GM12892 (cell line): Measurements from ENCODE around the gene NFATC1.

Experiments
- POLR2A ChIP-seq: IDR thresholded peaks from 2 replicates; pipeline ENCODE4 v1.6.1; 2011; ENCODE audit warnings: low read depth, low read length, control low read depth
- POLR2AphosphoS5 ChIP-seq: IDR thresholded peaks from 2 replicates; pipeline ENCODE4 v1.6.1; 2011; ENCODE audit warnings: low read depth, low read length, control low read depth
- TAF1 ChIP-seq: IDR thresholded peaks from 2 replicates; pipeline ENCODE4 v1.6.1; 2011; ENCODE audit warnings: low read depth, mild to moderate bottlenecking, control low read depth, low read length, borderline replicate concordance

GRCh38 chr18:79402209-79402576 lies 6.5 kb downstream of the NFATC1 start:
- no peak for TF ChIP-seq POLR2A
- no peak for TF ChIP-seq TAF1
- no peak for TF ChIP-seq POLR2AphosphoS5
